Measurements from ENCODE around the gene IP6K1.
A peak's percentile ranks its signal among the peaks of the same experiment; 100 is the strongest.
"Not testable (repeated sequence)": the region's sequence is repeated elsewhere in the genome, so short reads cannot be mapped to it uniquely, and the experiment has no call there.

Gene IP6K1

DNA sequence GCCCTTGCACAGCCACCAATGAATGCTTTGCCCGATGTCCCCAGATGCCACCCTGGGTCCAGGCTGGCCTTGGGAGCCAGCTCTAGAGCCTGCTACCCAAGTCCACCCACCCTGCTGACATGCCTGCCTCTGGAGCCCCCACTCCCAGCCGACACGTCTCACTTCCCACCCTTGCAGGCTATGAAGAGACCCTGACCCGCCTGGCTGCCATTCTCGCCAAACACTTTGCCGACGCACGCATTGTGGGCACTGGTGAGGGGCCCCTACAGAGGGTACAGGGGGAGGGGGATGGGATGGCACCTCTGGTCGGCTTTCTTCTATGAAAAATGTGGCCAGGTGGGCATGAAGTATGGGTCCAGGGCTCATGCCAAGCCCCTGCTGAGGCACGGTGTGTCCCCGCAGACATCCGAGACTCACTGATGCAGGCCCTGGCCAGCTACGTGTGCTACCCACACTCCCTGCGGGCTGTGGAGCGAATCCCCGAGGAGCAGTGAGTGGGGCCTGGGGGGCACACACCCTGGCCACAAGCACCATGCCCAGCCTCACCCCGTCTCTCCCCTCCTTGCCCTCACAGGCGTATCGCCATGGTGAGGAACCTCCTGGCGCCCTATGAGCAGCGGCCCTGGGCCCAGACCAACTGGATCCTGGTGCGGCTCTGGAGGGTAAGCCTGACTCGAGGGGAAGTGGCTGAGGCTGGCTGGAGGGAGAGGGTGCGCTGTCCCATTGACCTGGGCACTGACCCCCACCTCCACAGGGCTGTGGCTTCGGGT, 72.8 kb downstream of the IP6K1 start:
- DNase-seq (ENCODE audit: extremely low read depth in 1 of 2, low read depth in 1 of 2) = no peak

DNA sequence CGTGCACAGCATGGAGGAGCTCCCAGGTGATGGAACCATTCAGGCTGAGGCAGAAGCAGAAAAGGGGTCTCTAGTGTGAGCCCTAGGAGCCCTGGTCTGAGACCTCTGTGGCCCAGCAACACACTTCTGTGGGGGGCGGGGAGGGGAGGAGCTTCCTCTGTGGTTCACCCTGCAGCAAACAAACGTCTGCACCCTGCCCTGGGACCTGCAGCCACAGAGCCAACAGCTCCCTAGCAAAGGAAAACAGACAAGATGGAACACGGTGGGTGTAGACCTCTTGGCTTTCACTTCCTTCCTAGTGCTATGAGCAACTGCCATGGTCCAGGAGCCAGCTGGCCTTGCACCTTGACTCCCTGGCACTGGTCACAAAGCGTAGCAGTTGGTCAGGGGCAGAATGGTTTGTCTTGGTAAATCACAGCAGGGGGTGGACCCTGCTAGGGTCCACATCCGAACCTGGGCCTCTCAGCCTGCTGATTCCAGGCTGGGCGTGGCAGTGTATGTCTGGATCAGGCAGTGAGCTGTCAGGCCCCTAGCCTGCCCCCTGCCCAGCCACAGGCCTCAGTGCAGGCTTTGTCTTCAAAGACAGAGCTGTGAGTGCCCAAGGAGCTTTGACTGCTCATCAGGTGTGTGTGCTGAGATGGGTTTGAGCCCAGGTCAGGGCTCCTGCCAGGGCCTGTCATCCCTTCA, 73.6 kb downstream of the IP6K1 start:
- no peak for DNase-seq (ENCODE audit: extremely low read depth in 1 of 2, low read depth in 1 of 2)

- DNase-seq (ENCODE audit: extremely low read depth in 1 of 2, low read depth in 1 of 2) = no peak
Measured at GRCh38 chr3:49712166-49712565, 74.2 kb downstream of the IP6K1 start.

- DNase-seq (ENCODE audit: extremely low read depth in 1 of 2, low read depth in 1 of 2) = no peak
Measured at GRCh38 chr3:49711489-49711888, 74.9 kb downstream of the IP6K1 start.

- no peak for DNase-seq (ENCODE audit: extremely low read depth in 1 of 2, low read depth in 1 of 2)
Measured at GRCh38 chr3:49709852-49710251, 76.5 kb downstream of the IP6K1 start.

- no peak for DNase-seq (ENCODE audit: extremely low read depth in 1 of 2, low read depth in 1 of 2)
Measured at GRCh38 chr3:49707113-49707480, 79.2 kb downstream of the IP6K1 start.

DNA sequence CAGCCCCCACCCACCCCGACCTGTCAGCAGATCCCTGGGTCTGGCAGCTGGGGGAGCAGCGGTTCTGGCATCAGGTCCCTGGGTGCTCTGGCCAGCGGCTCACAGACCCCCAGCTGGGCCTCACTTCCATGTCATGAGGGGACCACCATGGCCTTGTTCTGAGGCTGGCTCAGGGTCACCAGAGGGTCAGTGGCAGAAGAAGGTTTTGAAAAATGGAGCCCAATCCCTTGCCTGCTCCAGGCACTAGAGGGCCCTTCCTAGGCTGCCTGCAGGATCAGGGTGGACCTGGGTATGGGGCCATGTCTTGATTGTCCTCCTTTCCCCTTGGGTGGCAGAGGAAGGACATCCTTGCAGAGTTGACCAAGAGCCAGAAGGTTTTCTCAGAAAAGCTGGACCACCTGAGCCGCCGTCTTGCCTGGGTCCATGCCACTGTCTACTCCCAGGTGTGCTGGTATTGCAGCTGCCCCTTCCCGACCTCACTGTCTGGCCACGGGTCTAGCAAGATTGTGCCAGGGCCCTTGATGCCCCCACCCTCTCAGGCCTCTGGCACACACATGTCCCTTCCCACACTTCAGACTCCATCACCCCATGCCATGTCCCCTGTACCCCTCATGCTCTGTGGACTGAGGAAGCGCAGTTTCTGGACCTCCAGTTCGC, 79.8 kb downstream of the IP6K1 start:
- DNase-seq (ENCODE audit: extremely low read depth in 1 of 2, low read depth in 1 of 2) = no peak

GRCh38 chr3:49705390-49705960, 80.9 kb downstream of the IP6K1 start:
- no peak for DNase-seq (ENCODE audit: extremely low read depth in 1 of 2, low read depth in 1 of 2)

DNA sequence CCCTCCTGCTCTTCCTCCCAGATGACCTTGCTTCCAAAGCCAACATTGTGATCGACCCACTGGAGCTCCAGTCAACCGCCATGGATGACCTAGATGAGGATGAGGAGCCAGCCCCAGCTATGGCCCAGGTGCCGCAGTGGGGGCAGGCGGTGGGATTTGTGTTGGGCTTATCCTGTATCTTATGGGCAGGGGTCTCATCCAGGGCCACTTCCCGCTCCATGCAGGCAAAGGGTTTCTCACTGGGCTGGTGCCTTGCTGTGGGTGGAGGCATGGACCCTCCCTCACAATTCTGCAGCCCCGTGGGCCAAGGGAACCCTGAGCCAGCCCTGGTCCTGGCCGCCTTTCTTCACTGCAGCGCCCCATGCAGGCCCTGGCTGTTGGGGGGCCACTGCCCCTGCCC, 81.7 kb downstream of the IP6K1 start:
- DNase-seq (ENCODE audit: extremely low read depth in 1 of 2, low read depth in 1 of 2) = no peak

DNA sequence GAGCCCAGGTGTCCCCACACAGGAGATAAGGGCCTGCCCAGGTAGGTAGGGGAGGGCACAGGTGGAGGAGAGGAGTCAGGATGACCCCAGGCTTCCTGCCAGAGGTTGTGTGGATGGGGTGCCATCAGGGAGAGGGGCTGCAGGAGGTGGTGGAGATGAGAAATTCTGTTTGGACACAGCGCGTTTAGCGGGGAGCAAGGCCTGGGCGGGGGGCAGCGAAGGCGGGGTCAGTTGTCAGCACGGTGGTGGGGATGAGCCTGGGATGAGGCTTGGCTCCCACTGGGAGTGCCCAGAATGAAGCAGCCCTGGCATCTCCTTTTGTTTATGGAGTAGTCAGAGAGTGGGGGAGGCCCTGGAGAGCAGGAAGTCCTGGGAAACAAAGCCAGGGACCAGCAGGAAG, 82.4 kb downstream of the IP6K1 start:
- no peak for DNase-seq (ENCODE audit: extremely low read depth in 1 of 2, low read depth in 1 of 2)

DNA sequence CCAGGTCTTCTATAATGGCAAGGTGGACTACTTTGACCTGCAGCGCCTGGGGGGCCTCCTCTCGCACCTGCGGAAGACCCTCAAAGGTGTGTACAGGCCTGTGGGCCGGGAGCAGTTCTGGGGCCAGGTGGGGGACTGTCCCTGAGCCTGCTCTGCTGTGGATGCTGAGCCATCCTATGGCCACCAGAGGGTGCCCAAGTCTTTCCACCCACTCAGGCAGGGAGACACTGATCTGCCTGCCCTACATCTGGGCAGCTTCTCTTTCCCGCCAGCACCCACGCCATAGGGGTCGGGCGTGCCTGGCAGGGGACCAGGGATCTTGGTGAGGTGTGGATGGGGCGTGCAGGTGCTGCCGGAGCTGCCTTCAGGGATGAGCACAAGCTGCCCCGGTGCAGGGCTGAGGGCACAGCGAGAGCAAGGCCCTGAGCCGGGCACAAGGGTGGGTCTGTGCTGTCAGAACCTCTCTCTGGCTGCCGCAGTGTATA, 82.9 kb downstream of the IP6K1 start:
- DNase-seq (ENCODE audit: extremely low read depth in 1 of 2, low read depth in 1 of 2) = peak in 1 of 2 donors; percentile 36

- DNase-seq (ENCODE audit: extremely low read depth in 1 of 2, low read depth in 1 of 2) = no peak
Measured at GRCh38 chr3:49702672-49703071, 83.7 kb downstream of the IP6K1 start.

- DNase-seq (ENCODE audit: extremely low read depth in 1 of 2, low read depth in 1 of 2) = no peak
Measured at GRCh38 chr3:49701388-49702077, 84.8 kb downstream of the IP6K1 start.

DNA sequence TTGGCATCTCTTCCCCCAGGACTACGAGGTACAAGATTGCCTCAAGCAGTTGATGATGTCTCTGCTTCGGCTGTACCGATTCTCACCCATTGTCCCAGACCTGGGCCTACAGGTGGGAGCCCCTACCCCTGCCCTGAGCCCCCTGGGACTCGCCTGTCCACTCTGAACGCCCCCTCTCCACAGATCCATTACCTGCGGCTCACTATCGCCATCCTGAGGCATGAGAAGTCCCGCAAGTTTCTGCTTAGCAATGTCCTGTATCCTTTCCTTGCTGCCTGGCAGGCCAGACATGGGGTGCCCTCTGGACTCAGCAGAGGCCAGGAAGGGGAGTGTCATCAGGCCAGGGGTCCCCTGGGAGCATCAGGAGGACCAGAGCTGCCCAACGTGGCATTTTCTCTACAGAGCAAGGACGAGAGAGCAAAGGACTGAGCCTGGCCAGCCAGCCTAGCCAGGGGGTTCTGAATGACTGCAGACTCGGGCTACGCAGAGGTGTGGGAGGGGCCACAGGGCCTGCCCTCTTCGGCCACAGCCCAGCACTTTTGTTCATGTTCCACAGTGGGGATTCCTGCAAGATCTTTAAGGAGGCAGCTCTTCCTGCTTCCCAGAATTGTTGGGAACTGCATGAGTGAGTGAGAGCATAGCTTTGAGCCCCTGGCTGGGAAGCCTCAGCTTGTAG, 85.8 kb downstream of the IP6K1 start:
- no peak for DNase-seq (ENCODE audit: extremely low read depth in 1 of 2, low read depth in 1 of 2)

GRCh38 chr3:49700014-49700413, 86.3 kb downstream of the IP6K1 start:
- DNase-seq (ENCODE audit: extremely low read depth in 1 of 2, low read depth in 1 of 2) = no peak

GRCh38 chr3:49699281-49699979, 86.9 kb downstream of the IP6K1 start:
- DNase-seq (ENCODE audit: extremely low read depth in 1 of 2, low read depth in 1 of 2) = no peak

- DNase-seq (ENCODE audit: extremely low read depth in 1 of 2, low read depth in 1 of 2) = not testable (repeated sequence)
Measured at GRCh38 chr3:49695350-49696015, 90.9 kb downstream of the IP6K1 start.

DNA sequence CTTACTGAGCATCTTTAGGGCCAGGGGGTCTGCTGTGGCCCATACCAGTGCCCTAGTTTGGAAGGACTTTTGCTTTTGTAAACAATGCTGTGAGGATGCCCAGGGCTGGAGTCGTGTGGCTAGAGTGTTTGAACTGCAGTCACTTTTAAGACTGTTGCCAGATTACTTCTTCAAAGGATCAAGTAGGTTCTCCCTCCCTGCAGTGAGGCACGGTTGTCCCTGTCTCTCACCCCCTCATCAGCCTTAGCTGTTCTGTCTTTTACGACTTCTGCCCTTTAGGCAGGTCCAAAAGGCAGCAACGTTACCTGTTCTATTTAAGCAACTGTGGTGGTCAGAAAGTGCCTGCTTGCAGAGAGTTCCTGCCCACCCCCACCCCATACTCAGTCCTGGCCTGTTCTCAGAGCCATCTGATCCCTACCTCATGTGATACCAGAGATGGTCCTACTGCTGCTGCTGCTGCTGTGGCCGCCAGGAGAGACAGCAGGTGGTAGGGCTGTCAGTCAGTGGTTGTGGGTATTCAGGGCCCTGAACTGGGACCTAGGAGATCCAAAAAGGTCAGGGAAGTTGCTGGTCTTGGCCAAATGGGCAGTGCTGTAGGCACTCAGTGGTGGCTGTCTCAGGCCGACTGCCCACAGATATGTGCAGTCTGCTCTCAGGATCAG, 91.8 kb downstream of the IP6K1 start:
- DNase-seq (ENCODE audit: extremely low read depth in 1 of 2, low read depth in 1 of 2) = not testable (repeated sequence)

- not testable (repeated sequence) for DNase-seq (ENCODE audit: extremely low read depth in 1 of 2, low read depth in 1 of 2)
Measured at GRCh38 chr3:49691481-49691880, 94.9 kb downstream of the IP6K1 start.

Data from activated CD8-positive, alpha-beta memory T cell treated with anti-CD3 and anti-CD28 coated beads for 1 hour (primary cell).